GM18499 (cell line): Measurements from ENCODE around the gene BUB1B.

Experiments
- ATAC-seq: cut with Tn5 transposase; IDR thresholded peaks from one replicate; pipeline ENCODE4 v1.9.1; 2021; ENCODE audit warnings: moderate number of reproducible peaks; ENCODE audit not compliant: insufficient read depth, unreplicated experiment

Gene BUB1B

GRCh38 chr15:40239404-40239692 is 78.5 kb downstream of the BUB1B start:
- ATAC-seq = no peak

GRCh38 chr15:40239693-40240618 is 79.1 kb downstream of the BUB1B start:
- ATAC-seq = no peak

- no peak for ATAC-seq
Observed at GRCh38 chr15:40240619-40241221, 79.9 kb downstream of the BUB1B start.

GRCh38 chr15:40241269-40242212 is 80.7 kb downstream of the BUB1B start:
- no peak for ATAC-seq

- ATAC-seq = no peak
Observed at GRCh38 chr15:40242213-40242599, 81.3 kb downstream of the BUB1B start.

- no peak for ATAC-seq
Observed at GRCh38 chr15:40242601-40243000, 81.7 kb downstream of the BUB1B start.

- no peak for ATAC-seq
Observed at GRCh38 chr15:40243126-40243810, 82.4 kb downstream of the BUB1B start.

GRCh38 chr15:40244961-40245523 is 84.2 kb downstream of the BUB1B start:
- ATAC-seq = no peak

- no peak for ATAC-seq
Observed at GRCh38 chr15:40245666-40246450, 85.0 kb downstream of the BUB1B start.

- no peak for ATAC-seq
Observed at GRCh38 chr15:40246496-40247280, 85.8 kb downstream of the BUB1B start.

GRCh38 chr15:40247406-40247971 is 86.6 kb downstream of the BUB1B start:
- no peak for ATAC-seq

GRCh38 chr15:40248006-40248783 is 87.3 kb downstream of the BUB1B start:
- ATAC-seq = no peak

- no peak for ATAC-seq
Observed at GRCh38 chr15:40249477-40250303, 88.8 kb downstream of the BUB1B start.

GRCh38 chr15:40250304-40250656 is 89.4 kb downstream of the BUB1B start:
- no peak for ATAC-seq

GRCh38 chr15:40250771-40251483 is 90.1 kb downstream of the BUB1B start:
- ATAC-seq = no peak
